H1 (cell line): Measurements from ENCODE around the gene CCDC13. TPM values are rescaled to one million over a fixed set of nuclear protein-coding genes. Genes with fewer than 3 reads are reported as not detected.

Experiments used
- CTCF ChIA-PET: fragments of 300-600 bp; sonication (Branson Sonifier 250); formaldehyde crosslinking; loops from one replicate; lab custom pipeline; 2021; ENCODE audit not compliant: partially characterized antibody; lab: Charles Lee
- POLR2A ChIA-PET: fragments of 300-600 bp; sonication (Branson Sonifier 250); formaldehyde crosslinking; loops from one replicate; lab custom pipeline; 2021; ENCODE audit warnings: inconsistent platforms; ENCODE audit not compliant: partially characterized antibody; lab: Charles Lee
- DNase-seq, 2 experiments: peaks; one replicate each; pipeline versions ENCODE4 v3.0.0 to v3.0.0-alpha.2; 2010 to 2022; ENCODE audit warnings: low spot score in 2 of 2, low read depth in 1 of 2, mixed read lengths in 1 of 2
- FAIRE-seq: peaks from 2 replicates; lab custom pipeline; 2011; peaks lifted over from hg19 to GRCh38; lab: Jason Lieb, UNC
- H2AFZ ChIP-seq: 2 replicates; pipeline ENCODE4 v1.8.1; 2012; ENCODE audit warnings: low read length, inconsistent platforms
- H2AK5ac ChIP-seq: 2 replicates; pipeline ENCODE4 v1.6.1; 2013; ENCODE audit warnings: low read depth, low read length
- H2BK120ac ChIP-seq: replicated peaks from 2 replicates; pipeline ENCODE3; 2013; ENCODE audit warnings: low read depth, low read length, inconsistent platforms
- H2BK12ac ChIP-seq: 2 replicates; pipeline ENCODE4 v1.6.1; 2013; ENCODE audit warnings: low read depth, low read length
- H2BK15ac ChIP-seq: 2 replicates; pipeline ENCODE4 v1.6.1; 2013; ENCODE audit warnings: low read length
- H2BK20ac ChIP-seq: 2 replicates; pipeline ENCODE4 v1.6.1; 2013; ENCODE audit warnings: low read length
- H2BK5ac ChIP-seq: 2 replicates; pipeline ENCODE4 v1.6.1; 2013; ENCODE audit warnings: low read depth, low read length
- H3K14ac ChIP-seq: 2 replicates; pipeline ENCODE4 v1.6.1; 2013; ENCODE audit warnings: inconsistent platforms; ENCODE audit not compliant: insufficient read length
- H3K18ac ChIP-seq: 2 replicates; pipeline ENCODE4 v1.6.1; 2013; ENCODE audit warnings: low read length; ENCODE audit errors: extremely low read depth
- H3K23ac ChIP-seq: 2 replicates; pipeline ENCODE4 v1.6.1; 2013; ENCODE audit warnings: inconsistent platforms; ENCODE audit not compliant: insufficient read length
- H3K23me2 ChIP-seq: 2 replicates; pipeline ENCODE4 v1.6.1; 2013; ENCODE audit warnings: low read depth, low read length
- H3K27ac ChIP-seq: 2 replicates; pipeline ENCODE4 v1.6.1; 2011; ENCODE audit warnings: low read depth, low read length, inconsistent platforms
- H3K27me3 ChIP-seq, 4 experiments: replicated peaks in 1 of 4; 1 replicate in 1 of 4; 2 replicates in 3 of 4; pipeline versions ENCODE4 v1.6.1 to v1.8.1; 2011 to 2013; ENCODE audit warnings: low read length in 3 of 4, mild to moderate bottlenecking in 3 of 4, inconsistent platforms in 2 of 4, mixed read lengths in 2 of 4, moderate library complexity in 1 of 4; ENCODE audit not compliant: control insufficient read depth in 3 of 4, insufficient read depth in 3 of 4; ENCODE audit errors: extremely low read depth in 1 of 4
- H3K36me3 ChIP-seq, 4 experiments: 2 replicates each; pipeline versions ENCODE4 v1.6.1 to v1.8.1; 2011 to 2013; ENCODE audit warnings: mild to moderate bottlenecking in 4 of 4, low read length in 3 of 4, moderate library complexity in 2 of 4, control low read depth in 1 of 4, inconsistent platforms in 1 of 4; ENCODE audit not compliant: insufficient read depth in 4 of 4, control insufficient read depth in 2 of 4
- H3K4ac ChIP-seq: replicated peaks from 2 replicates; pipeline ENCODE3; 2013; ENCODE audit warnings: low read length, low read depth, mixed read lengths, inconsistent platforms; ENCODE audit not compliant: insufficient read length
- H3K4me1 ChIP-seq, 4 experiments: replicated peaks in 1 of 4; 1 replicate in 1 of 4; 2 replicates in 3 of 4; pipeline versions ENCODE4 v1.6.1 to v1.8.1; 2011 to 2013; ENCODE audit warnings: low read length in 3 of 4, inconsistent platforms in 2 of 4, mixed read lengths in 1 of 4; ENCODE audit not compliant: insufficient read depth in 4 of 4, control insufficient read depth in 3 of 4
- H3K4me2 ChIP-seq, 2 experiments: 2 replicates each; pipeline versions ENCODE4 v1.6.1 to v1.8.1; 2011 to 2013; ENCODE audit warnings: low read depth in 2 of 2, low read length in 2 of 2, control low read depth in 1 of 2, inconsistent platforms in 1 of 2, mild to moderate bottlenecking in 1 of 2; ENCODE audit not compliant: insufficient read depth in 1 of 2
- H3K4me3 ChIP-seq, 4 experiments: fragments of 200-600, 300-600 bp in 1 of 4; sonication (generic), shearing (Covaris generic), sonication (Bioruptor Twin) in 1 of 4; 2 replicates each; pipeline versions ENCODE4 v1.5.1 to v1.8.1; 2011 to 2016; ENCODE audit warnings: low read length in 4 of 4, low read depth in 3 of 4, control low read depth in 2 of 4, inconsistent platforms in 2 of 4, mild to moderate bottlenecking in 2 of 4, mixed read lengths in 1 of 4, moderate library complexity in 1 of 4; ENCODE audit not compliant: insufficient read depth in 2 of 4; ENCODE audit errors: extremely low read depth in 1 of 4
- H3K56ac ChIP-seq: replicated peaks from 2 replicates; pipeline ENCODE3; 2013; ENCODE audit warnings: low read depth, mild to moderate bottlenecking, mixed read lengths, low read length, inconsistent platforms; ENCODE audit not compliant: insufficient read length
- H3K79me1 ChIP-seq: 2 replicates; pipeline ENCODE4 v1.6.1; 2013; ENCODE audit warnings: low read depth, low read length, control low read depth
- H3K79me2 ChIP-seq, 2 experiments: 2 replicates each; pipeline versions ENCODE4 v1.6.1 to v1.8.1; 2012 to 2013; ENCODE audit warnings: low read length in 2 of 2, mild to moderate bottlenecking in 2 of 2, inconsistent platforms in 1 of 2; ENCODE audit not compliant: insufficient read depth in 2 of 2, control insufficient read depth in 1 of 2
- H3K9ac ChIP-seq, 4 experiments: replicated peaks in 1 of 4; 1 replicate in 1 of 4; 2 replicates in 3 of 4; pipeline versions ENCODE4 v1.6.1 to v1.8.1; 2011 to 2013; ENCODE audit warnings: low read depth in 3 of 4, low read length in 3 of 4, control low read depth in 2 of 4, mild to moderate bottlenecking in 2 of 4, moderate library complexity in 2 of 4, inconsistent platforms in 1 of 4; ENCODE audit errors: extremely low read depth in 1 of 4
- H3K9me3 ChIP-seq, 2 experiments: 2 replicates each; pipeline versions ENCODE4 v1.6.1 to v1.8.1; 2012 to 2013; ENCODE audit warnings: mild to moderate bottlenecking in 2 of 2, moderate library complexity in 2 of 2, control low read depth in 1 of 2, inconsistent platforms in 1 of 2, low read depth in 1 of 2, low read length in 1 of 2, mixed read lengths in 1 of 2; ENCODE audit not compliant: insufficient read depth in 2 of 2
- H4K20me1 ChIP-seq, 2 experiments: replicated peaks in 1 of 2; 2 replicates each; pipeline versions ENCODE3 to v1.8.1; 2011 to 2013; ENCODE audit warnings: inconsistent platforms in 2 of 2, low read length in 2 of 2, mild to moderate bottlenecking in 1 of 2; ENCODE audit not compliant: insufficient read depth in 2 of 2, control insufficient read depth in 1 of 2
- H4K5ac ChIP-seq: 2 replicates; pipeline ENCODE4 v1.6.1; 2013; ENCODE audit warnings: low read length, low read depth, mixed read lengths, inconsistent platforms; ENCODE audit not compliant: insufficient read length
- H4K8ac ChIP-seq: 2 replicates; pipeline ENCODE4 v1.8.0; 2013; ENCODE audit warnings: mild to moderate bottlenecking, moderate library complexity, low read length, inconsistent platforms; ENCODE audit not compliant: insufficient read depth; ENCODE audit errors: extremely low read depth
- H4K91ac ChIP-seq: replicated peaks from 2 replicates; pipeline ENCODE3; 2013; ENCODE audit warnings: low read length, mixed read lengths, inconsistent platforms; ENCODE audit not compliant: insufficient read length
- BCL11A ChIP-seq, 2 experiments: IDR thresholded peaks; one replicate each; pipeline ENCODE4 v1.6.1; 2011; ENCODE audit warnings: low read depth in 2 of 2, low read length in 2 of 2, mild to moderate bottlenecking in 2 of 2
- CHD1 ChIP-seq: IDR thresholded peaks from 2 replicates; pipeline ENCODE4 v1.6.1; 2012; ENCODE audit warnings: low read depth, low read length, improper control_type of control experiment
- CREB1 ChIP-seq: IDR thresholded peaks from 2 replicates; pipeline ENCODE4 v1.6.1; 2012; ENCODE audit warnings: inconsistent platforms
- E2F6 ChIP-seq: IDR thresholded peaks from 2 replicates; pipeline ENCODE4 v1.6.1; 2012; ENCODE audit warnings: inconsistent platforms
- EP300 ChIP-seq, 2 experiments: IDR thresholded peaks; 1 replicate in 1 of 2; 2 replicates in 1 of 2; pipeline ENCODE4 v1.6.1; 2011 to 2012; ENCODE audit warnings: low read depth in 2 of 2, low read length in 2 of 2, mild to moderate bottlenecking in 2 of 2, borderline replicate concordance in 1 of 2, inconsistent platforms in 1 of 2, moderate library complexity in 1 of 2
- EZH2 ChIP-seq: fragments of 200-600 bp; sonication (generic); IDR thresholded peaks from 2 replicates; pipeline ENCODE4 v1.7.1; 2012; ENCODE audit warnings: low read depth, mild to moderate bottlenecking, moderate library complexity, low read length, inconsistent platforms; ENCODE audit not compliant: severe bottlenecking
- HDAC6 ChIP-seq: IDR thresholded peaks from one replicate; pipeline ENCODE4 v1.7.1; 2012; ENCODE audit warnings: low read depth, mild to moderate bottlenecking, inconsistent platforms, low read length, moderate library complexity
- NRF1 ChIP-seq: IDR thresholded peaks from 2 replicates; pipeline ENCODE4 v1.6.1; 2011; ENCODE audit warnings: mild to moderate bottlenecking, low read depth, low read length, improper control_type of control experiment
- RXRA ChIP-seq: IDR thresholded peaks from 2 replicates; pipeline ENCODE4 v1.6.1; 2011; ENCODE audit warnings: low read depth, mild to moderate bottlenecking, low read length, moderate library complexity; ENCODE audit not compliant: insufficient read depth
- SIN3A ChIP-seq, 2 experiments: IDR thresholded peaks in 1 of 2; conservative IDR thresholded peaks in 1 of 2; 2 replicates each; pipeline ENCODE4 v1.6.1; 2011 to 2012; ENCODE audit warnings: low read length in 2 of 2, improper control_type of control experiment in 1 of 2, low read depth in 1 of 2, mild to moderate bottlenecking in 1 of 2
- WGBS, 2 experiments: shearing (Covaris generic) in 1 of 2; methylation state at CpG; one replicate each; pipeline versions ENCODE4 v1.1.6 to v1.1.7; 2013 to 2015; ENCODE audit warnings: low lambda C conversion rate in 2 of 2, mixed read lengths in 2 of 2, inconsistent platforms in 1 of 2, low coverage in 1 of 2, missing lambda C conversion rate in 1 of 2; ENCODE audit not compliant: insufficient replicate concordance in 2 of 2, insufficient coverage in 1 of 2, insufficient read length in 1 of 2; ENCODE audit errors: extremely low coverage in 1 of 2, missing lambda C conversion rate in 1 of 2; 5-methylcytosine and 5-hydroxymethylcytosine counted together
- polyA plus RNA-seq, 7 experiments: library from polyadenylated mRNA; depleted of rRNA in 3 of 7; stranded (reverse) in 5 of 7; unstranded in 2 of 7; fragments of >200 nt in 5 of 7; fragments of 200-250 nt in 2 of 7; gene quantifications; 1 replicate in 5 of 7; 2 replicates in 1 of 7; 4 replicates in 1 of 7; pipeline versions ENCODE4 v1.2.1 to v1.2.3, GENCODE V29; 2011 to 2013; ENCODE audit warnings: missing spikeins in 2 of 7, mixed read lengths in 2 of 7
- total RNA-seq: library from RNA; stranded (reverse); fragmentation: NEBNext Ultra II Directional; extraction: Animal tissue kit (Norgen Biotek cat#: 25700); gene quantifications from 2 replicates; pipeline ENCODE4 v1.2.1, GENCODE V29; 2021

Gene CCDC13
- total and polyA plus RNA-seq, 2 of the 8 experiments (the other 6 are each of a cell fraction or from before 2014, with no cell fraction given), result 0.06 TPM; not detected in 1

GRCh38 chr3:42804106-42804830 is 31.2 kb upstream of the CCDC13 start, which contains the start of gene HIGD1A:
TSS of gene HIGD1A (minus strand) at chr3:42804490. CDS start at chr3:42794253, 10,237 bp downstream.
- Histone ChIP-seq H2BK5ac (peak within 1 kb of the TSS; percentile 91), H3K27me3 (peaks cover 0 to 9% (median 5%) of the 10 kb centered on the region in 4 experiments; a peak in 3 of 7 replicates)
- POLR2A ChIA-PET, result interaction anchor here (0.6 to 3.3 kb wide), 13 partner anchors 10 to 143 kb away, joined by 3 to 19 read pairs (median 6); partner anchors contain the start of gene KLHL40
- TF ChIP-seq CREB1 (peak; percentile 69), BCL11A (IDR thresholded peaks at IDR 0.05; ENCODE audit: low read depth in 2 of 2, low read length in 2 of 2) (no peak), EP300 (IDR thresholded peaks at IDR 0.05; ENCODE audit: borderline replicate concordance in 1 of 2, low read depth in 2 of 2, low read length in 2 of 2) (no peak; a peak in 1 of 3 replicates), SIN3A (conservative IDR thresholded peaks at IDR 0.05 in 1 of 2, IDR thresholded peaks at IDR 0.05 in 1 of 2; ENCODE audit: low read depth in 1 of 2, low read length in 2 of 2) (no peak), NRF1 (no peak), EZH2 (no peak), HDAC6 (no peak), CHD1 (no peak), RXRA (no peak), E2F6 (peak; percentile 43; the same call in 1 of the 2 replicates)

More at GRCh38 chr3:42804106-42804830, 31.2 kb upstream of the CCDC13 start, which contains the start of gene HIGD1A:
- peak; percentile 87 to 93 for DNase-seq
- Histone ChIP-seq H3K14ac (no peak within 1 kb of the TSS), H3K79me1 (no peaks in the 10 kb centered on the region; the same call in 1 of the 2 replicates), H2AK5ac (peak within 1 kb of the TSS; percentile 92; the same call in 1 of the 2 replicates), H3K9me3 (no peaks in the 10 kb centered on the region), H3K23me2 (peaks cover 10% of the 10 kb centered on the region; the same call in 1 of the 2 replicates), H2BK12ac (peak within 1 kb of the TSS; percentile 64; the same call in 1 of the 2 replicates), H3K27ac (peak within 1 kb of the TSS; percentile 68), H2AFZ (peak within 1 kb of the TSS; percentile 35; the same call in 1 of the 2 replicates), H2BK15ac (peak within 1 kb of the TSS; percentile 88; the same call in 1 of the 2 replicates), H3K4me3 (peak within 1 kb of the TSS; percentile 85 to 96 (median 88)), H4K91ac (no peak within 1 kb of the TSS), H3K79me2 (peaks cover 0 to 44% of the 10 kb centered on the region in 2 experiments; a peak in 3 of 4 replicates), H3K56ac (peak within 1 kb of the TSS; percentile 48), H3K4ac (peak within 1 kb of the TSS; percentile 11), H4K20me1 (no peaks in the 10 kb centered on the region), H3K4me2 (peak within 1 kb of the TSS; percentile 80 to 99), H2BK120ac (no peak within 1 kb of the TSS), H3K9ac (peak within 1 kb of the TSS; percentile 83 to 96 (median 91)), H4K5ac (peak within 1 kb of the TSS; percentile 81), H2BK20ac (no peak within 1 kb of the TSS), H3K4me1 (peaks cover 0 to 6% (median 4%) of the 10 kb centered on the region in 4 experiments; a peak in 4 of 7 replicates), H3K23ac (no peak within 1 kb of the TSS), H4K8ac (peak within 1 kb of the TSS; percentile 95), H3K18ac (peak within 1 kb of the TSS; percentile 52), H3K36me3 (no peaks in the 10 kb centered on the region; a peak in 1 of 8 replicates)
- FAIRE-seq, result no peak
- WGBS, 2 experiments, result 1% methylated on average over 63 of the region's 63 CpGs; no CpG with 5 or more reads in 1 of the 2 experiments
- CTCF ChIA-PET, result interaction anchor here (0.7 to 2.1 kb wide), 10 partner anchors 9 to 555 kb away, joined by 3 to 7 read pairs (median 4); no protein-coding TSS in a partner anchor
